NCI-H146 treated with DMSO at 0.1 percent for 48 hours (cell line): ENCODE data around the gene NOP14.
"Not testable (repeated sequence)": the region's sequence is repeated elsewhere in the genome, so short reads cannot be mapped to it uniquely, and the experiment has no call there.

Experiments
- DNase-seq: peaks from one replicate; lab custom pipeline; 2025; ENCODE audit not compliant: unreplicated experiment; lab: John Stamatoyannopoulos, UW

Gene NOP14

GRCh38 chr4:2962614-2963174 is 512 bp downstream of the NOP14 start:
- peak; percentile 49 for DNase-seq

- DNase-seq, result no peak
Measured at GRCh38 chr4:2961811-2962441, 1.3 kb downstream of the NOP14 start.

GRCh38 chr4:2961421-2961810 is 1.8 kb downstream of the NOP14 start:
- no peak for DNase-seq

- not testable (repeated sequence) for DNase-seq
Measured at GRCh38 chr4:2960450-2960849, 2.8 kb downstream of the NOP14 start.

GRCh38 chr4:2958446-2958845 is 4.8 kb downstream of the NOP14 start:
- no peak for DNase-seq

- DNase-seq, result not testable (repeated sequence)
Measured at GRCh38 chr4:2955186-2956044, 7.8 kb downstream of the NOP14 start.

- DNase-seq, result no peak
Measured at GRCh38 chr4:2954358-2955185, 8.6 kb downstream of the NOP14 start.

- no peak for DNase-seq
Measured at GRCh38 chr4:2953496-2953895, 9.7 kb downstream of the NOP14 start.

GRCh38 chr4:2950221-2950989 is 12.8 kb downstream of the NOP14 start:
- no peak for DNase-seq

GRCh38 chr4:2949782-2950125 is 13.5 kb downstream of the NOP14 start:
- no peak for DNase-seq

- DNase-seq, result no peak
Measured at GRCh38 chr4:2948895-2949781, 14.1 kb downstream of the NOP14 start.

- DNase-seq, result no peak
Measured at GRCh38 chr4:2947926-2948325, 15.3 kb downstream of the NOP14 start.

GRCh38 chr4:2946812-2947600 is 16.2 kb downstream of the NOP14 start:
- DNase-seq, result no peak

- not testable (repeated sequence) for DNase-seq
Measured at GRCh38 chr4:2945619-2946604, 17.3 kb downstream of the NOP14 start.

- DNase-seq, result no peak
Measured at GRCh38 chr4:2944586-2945526, 18.4 kb downstream of the NOP14 start.

- no peak for DNase-seq
Measured at GRCh38 chr4:2944091-2944482, 19.1 kb downstream of the NOP14 start.
